Measurements from ENCODE around the gene PDE1A.

DNA sequence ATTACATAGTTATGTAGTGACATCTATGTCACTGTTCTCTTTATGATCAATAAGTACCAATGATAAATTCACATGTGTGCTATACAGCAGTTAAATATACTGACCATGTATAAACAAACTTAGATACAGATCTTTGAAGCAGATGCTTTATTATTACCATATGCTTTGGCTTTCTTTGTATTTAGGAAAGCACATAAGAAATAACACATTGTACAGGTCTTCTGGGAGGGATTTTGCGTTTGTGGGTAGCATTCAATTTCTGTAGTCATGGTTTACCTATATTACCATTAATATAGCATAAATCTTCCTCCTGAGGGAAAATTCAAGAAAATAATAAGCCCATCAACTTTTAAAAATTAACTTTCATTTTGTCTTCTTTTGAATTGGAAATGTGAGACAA, 1.6 kb upstream of the PDE1A start:
- no peak for TF ChIP-seq POLR2A (IDR thresholded peaks at IDR 0.05)
- no peak for TF ChIP-seq CTCF (IDR thresholded peaks at IDR 0.05)
